T-helper 1 cell treated with Interleukin-12 subunit alpha and Interleukin-12 subunit beta and Interleukin-4 antibody, amounts not matched to agents 30 μg/mL and 1 μg/mL, for 36 hours (primary cell): ENCODE data around the gene KRTAP10-8.
"Not testable (repeated sequence)": the region's sequence is repeated elsewhere in the genome, so short reads cannot be mapped to it uniquely, and the experiment has no call there.

Experiments
- H3K27ac Mint-ChIP-seq: one replicate; pipeline ENCODE4 v1.8.0; 2021; ENCODE audit warnings: mild to moderate bottlenecking, mixed read lengths
- H3K27me3 Mint-ChIP-seq: one replicate; pipeline ENCODE4 v1.8.0; 2021; ENCODE audit warnings: low read depth, mixed read lengths
- H3K36me3 Mint-ChIP-seq: one replicate; pipeline ENCODE4 v1.8.0; 2021; ENCODE audit warnings: low read depth, mixed read lengths
- H3K4me1 Mint-ChIP-seq: one replicate; pipeline ENCODE4 v1.8.0; 2021; ENCODE audit warnings: low read depth, mixed read lengths
- H3K4me3 Mint-ChIP-seq: one replicate; pipeline ENCODE4 v1.8.0; 2021; ENCODE audit warnings: mild to moderate bottlenecking, moderate library complexity, mixed read lengths
- H3K9me3 Mint-ChIP-seq: one replicate; pipeline ENCODE4 v1.8.0; 2021; ENCODE audit warnings: mixed read lengths

KRTAP10-8 gene

DNA sequence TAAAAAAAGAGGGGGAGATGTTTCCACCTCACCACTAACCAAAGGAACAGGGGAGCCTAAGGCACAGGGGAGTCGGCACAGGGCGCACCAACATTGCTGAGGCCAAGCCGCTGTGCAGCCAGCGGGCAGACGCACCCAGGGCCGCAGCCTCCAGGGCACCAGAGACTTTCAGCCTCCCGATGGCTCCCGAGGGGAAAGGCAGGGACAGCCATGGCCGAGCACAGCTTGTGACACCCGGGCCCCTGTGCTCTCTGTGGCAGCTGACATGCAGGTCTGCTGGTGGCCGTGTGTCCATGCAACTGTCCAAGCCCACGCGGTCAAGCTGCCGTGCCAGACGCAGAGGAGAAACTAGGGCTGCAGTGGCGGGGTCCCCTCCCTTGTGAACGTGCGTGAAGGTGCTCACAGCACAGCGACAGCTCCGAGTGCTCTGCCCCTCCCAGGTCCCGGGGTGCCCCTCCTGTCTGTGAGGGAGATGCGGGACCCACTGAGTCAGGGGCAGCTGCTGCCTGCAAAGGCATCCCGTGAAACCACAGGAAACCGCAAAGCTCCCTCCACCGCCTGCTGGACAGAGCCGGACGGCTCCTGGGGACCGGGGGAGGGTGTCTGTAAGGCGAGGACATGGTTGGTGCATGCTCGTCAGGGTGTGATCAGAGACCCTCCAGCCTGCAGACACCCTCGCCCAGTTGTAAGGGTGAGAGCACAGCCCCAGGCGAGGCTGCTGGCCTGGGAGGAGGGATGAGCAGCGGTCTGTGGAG, 36.9 kb downstream of the KRTAP10-8 start:
- H3K27ac Mint-ChIP-seq: no peak overlapping the region
- H3K27me3 Mint-ChIP-seq: peaks cover 6% of the 10 kb centered on the region
- H3K4me3 Mint-ChIP-seq: no peak overlapping the region
- peaks cover 25% of the 10 kb centered on the region for H3K9me3 Mint-ChIP-seq
- peaks cover 17% of the 10 kb centered on the region for H3K36me3 Mint-ChIP-seq
- H3K4me1 Mint-ChIP-seq: peaks cover 9% of the 10 kb centered on the region

GRCh38 chr21:44649521-44650100, 37.7 kb downstream of the KRTAP10-8 start:
- Mint-ChIP-seq H3K36me3 (peaks cover 18% of the 10 kb centered on the region), H3K27me3 (peaks cover 5% of the 10 kb centered on the region), H3K27ac (no peak overlapping the region), H3K4me3 (no peak overlapping the region), H3K9me3 (peaks cover 21% of the 10 kb centered on the region), H3K4me1 (peaks cover 16% of the 10 kb centered on the region)

GRCh38 chr21:44650265-44650972, 38.5 kb downstream of the KRTAP10-8 start:
- Mint-ChIP-seq H3K4me3 (no peak overlapping the region), H3K36me3 (peaks cover 19% of the 10 kb centered on the region), H3K27ac (no peak overlapping the region), H3K27me3 (no peaks in the 10 kb centered on the region), H3K4me1 (peaks cover 18% of the 10 kb centered on the region), H3K9me3 (peaks cover 20% of the 10 kb centered on the region)

DNA sequence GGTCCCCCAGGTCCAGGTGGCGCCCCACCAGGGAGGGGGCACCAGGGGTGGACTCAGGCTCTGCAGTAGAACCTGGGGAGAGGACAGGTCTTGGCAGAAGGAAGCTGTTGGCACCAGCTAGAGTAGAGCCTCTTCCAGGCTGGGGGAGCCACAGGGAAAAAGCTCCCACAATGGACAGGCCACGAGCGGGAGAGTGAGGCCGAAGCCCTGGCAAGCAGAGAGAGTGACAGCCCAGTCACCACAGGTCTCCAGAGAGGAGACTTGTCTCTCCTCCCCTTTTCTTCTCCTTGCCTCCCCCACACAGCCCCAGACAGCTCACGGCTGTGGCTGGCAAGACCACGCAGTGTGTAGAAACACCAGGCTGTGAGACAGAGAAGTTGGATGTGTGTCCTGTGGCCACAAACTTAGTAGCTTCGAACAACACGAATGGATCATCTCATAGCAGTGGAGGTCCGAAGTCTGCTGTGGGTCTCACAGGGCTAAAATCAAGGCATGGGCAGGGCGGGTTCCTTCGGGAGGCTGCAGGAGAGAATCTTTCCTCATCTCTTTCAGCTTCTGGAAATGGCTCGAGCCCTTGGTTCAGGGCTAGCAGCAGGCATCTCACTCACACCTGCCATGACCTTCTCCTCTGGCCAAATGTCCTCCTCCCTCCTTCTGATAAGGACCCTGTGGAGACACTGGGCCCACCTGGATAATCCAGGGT, 39.2 kb downstream of the KRTAP10-8 start:
- H3K27ac Mint-ChIP-seq: no peak overlapping the region
- peaks cover 24% of the 10 kb centered on the region for H3K9me3 Mint-ChIP-seq
- peaks cover 26% of the 10 kb centered on the region for H3K36me3 Mint-ChIP-seq
- no peak overlapping the region for H3K4me3 Mint-ChIP-seq
- H3K4me1 Mint-ChIP-seq: peaks cover 22% of the 10 kb centered on the region
- H3K27me3 Mint-ChIP-seq: no peaks in the 10 kb centered on the region

DNA sequence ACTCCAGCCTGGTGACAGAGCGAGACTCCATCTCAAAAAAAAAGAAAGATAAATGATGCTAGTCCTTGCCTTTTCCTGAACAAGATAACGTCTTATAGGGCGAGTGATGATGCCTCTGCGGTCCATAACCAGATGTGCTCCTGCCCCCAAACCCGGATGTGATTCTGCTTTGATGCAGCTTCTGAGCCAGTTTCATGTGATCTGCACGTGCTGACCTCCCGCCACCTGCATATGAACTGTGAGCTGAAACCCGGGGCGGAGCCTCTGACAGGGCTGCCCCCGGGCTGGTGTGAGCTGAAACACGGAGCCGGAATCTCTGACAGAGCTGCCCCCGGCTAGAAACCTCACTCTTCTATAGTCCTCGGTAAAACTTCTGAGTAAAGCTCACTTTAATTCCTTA, 41.2 kb downstream of the KRTAP10-8 start:
- H3K36me3 Mint-ChIP-seq: peaks cover 40% of the 10 kb centered on the region
- no peak overlapping the region for H3K27ac Mint-ChIP-seq
- peaks cover 38% of the 10 kb centered on the region for H3K4me1 Mint-ChIP-seq
- no peak overlapping the region for H3K4me3 Mint-ChIP-seq
- H3K27me3 Mint-ChIP-seq: no peaks in the 10 kb centered on the region
- H3K9me3 Mint-ChIP-seq: peaks cover 42% of the 10 kb centered on the region

- Mint-ChIP-seq H3K4me1 (peaks cover 46% of the 10 kb centered on the region), H3K4me3 (no peak overlapping the region), H3K27ac (peak overlapping the region; percentile 64)
Measured at GRCh38 chr21:44653656-44654575, 42.0 kb downstream of the KRTAP10-8 start.

GRCh38 chr21:44654576-44655175, 42.8 kb downstream of the KRTAP10-8 start, which contains the start of gene KRTAP12-4:
Gene KRTAP12-4, minus strand, starts transcription at chr21:44654659. Its CDS starts 45 bp downstream, at chr21:44654614.
- Mint-ChIP-seq H3K36me3 (peaks cover 56% of the 10 kb centered on the region), H3K4me1 (peaks cover 53% of the 10 kb centered on the region), H3K9me3 (peaks cover 57% of the 10 kb centered on the region), H3K27me3 (peaks cover under 1% of the 10 kb centered on the region), H3K27ac (peak within 1 kb of the TSS; percentile 75), H3K4me3 (no peak within 1 kb of the TSS)

More at GRCh38 chr21:44653656-44654575, 42.0 kb downstream of the KRTAP10-8 start:
- Mint-ChIP-seq H3K9me3 (peaks cover 50% of the 10 kb centered on the region), H3K36me3 (peaks cover 48% of the 10 kb centered on the region), H3K27me3 (no peaks in the 10 kb centered on the region)

- Mint-ChIP-seq H3K4me1 (peaks cover 59% of the 10 kb centered on the region), H3K27me3 (peaks cover 14% of the 10 kb centered on the region), H3K36me3 (peaks cover 63% of the 10 kb centered on the region), H3K27ac (peak overlapping the region; percentile 99), H3K4me3 (peak overlapping the region; percentile 71), H3K9me3 (peaks cover 70% of the 10 kb centered on the region)
Measured at GRCh38 chr21:44656868-44657267, 45.0 kb downstream of the KRTAP10-8 start.

DNA sequence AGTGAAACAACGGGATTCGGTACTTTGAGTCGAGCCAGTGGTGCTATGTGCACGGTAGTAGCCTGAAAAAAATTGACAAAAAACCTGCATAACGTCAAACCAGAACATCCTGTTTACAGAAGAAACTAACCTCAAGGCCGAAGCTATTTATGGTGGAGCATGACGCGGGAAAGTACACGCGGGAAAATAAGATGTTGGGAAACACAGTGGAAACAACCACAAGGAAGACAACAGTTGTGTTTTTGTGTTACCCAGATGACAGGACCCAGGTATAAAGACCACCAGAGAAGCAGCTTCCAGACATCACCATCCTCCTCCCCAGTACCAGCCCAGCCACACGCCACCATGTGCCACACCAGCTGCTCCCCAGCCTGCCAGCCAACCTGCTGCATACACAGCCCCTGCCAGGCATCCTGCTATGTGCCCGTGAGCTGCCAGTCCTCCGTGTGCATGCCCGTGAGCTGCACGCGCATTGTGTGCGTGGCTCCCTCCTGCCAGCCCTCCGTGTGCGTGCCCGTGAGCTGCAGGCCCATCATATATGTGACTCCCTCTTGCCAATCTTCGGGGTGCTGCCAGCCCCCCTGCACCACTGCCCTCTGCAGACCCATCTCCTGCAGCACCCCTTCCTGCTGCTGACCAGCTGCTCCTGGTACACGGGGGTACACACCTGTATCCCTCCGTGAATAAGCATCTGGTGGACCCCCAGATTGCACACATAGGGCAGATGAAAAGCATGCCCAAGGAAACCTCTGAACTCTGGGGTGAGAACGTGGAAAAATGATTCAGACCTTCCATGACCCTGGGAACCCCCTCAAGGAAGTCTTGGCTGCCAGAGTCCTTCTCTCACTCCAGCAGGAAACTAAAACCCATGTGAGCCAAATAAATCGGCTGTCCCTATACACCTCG, 46.0 kb downstream of the KRTAP10-8 start, which contains the start of gene KRTAP12-3:
KRTAP12-3 (plus strand) TSS at position 298 of the 906 bp plus-strand sequence; CDS start at position 346, 48 bp downstream.
- H3K4me1 Mint-ChIP-seq: peaks cover 59% of the 10 kb centered on the region
- peaks cover 65% of the 10 kb centered on the region for H3K36me3 Mint-ChIP-seq
- peak within 1 kb of the TSS; percentile 71 for H3K4me3 Mint-ChIP-seq
- peak within 1 kb of the TSS; percentile 99 for H3K27ac Mint-ChIP-seq
- peaks cover 77% of the 10 kb centered on the region for H3K9me3 Mint-ChIP-seq
- H3K27me3 Mint-ChIP-seq: peaks cover 22% of the 10 kb centered on the region

GRCh38 chr21:44658541-44658910, 46.6 kb downstream of the KRTAP10-8 start:
- Mint-ChIP-seq H3K27ac (peak overlapping the region; percentile 99), H3K36me3 (peaks cover 63% of the 10 kb centered on the region), H3K4me3 (peak overlapping the region; percentile 71), H3K4me1 (peaks cover 58% of the 10 kb centered on the region), H3K9me3 (peaks cover 76% of the 10 kb centered on the region), H3K27me3 (peaks cover 25% of the 10 kb centered on the region)

- H3K27me3 Mint-ChIP-seq: peaks cover 25% of the 10 kb centered on the region
- peaks cover 76% of the 10 kb centered on the region for H3K9me3 Mint-ChIP-seq
- peak overlapping the region; percentile 71 for H3K4me3 Mint-ChIP-seq
- H3K36me3 Mint-ChIP-seq: peaks cover 58% of the 10 kb centered on the region
- H3K27ac Mint-ChIP-seq: peak overlapping the region; percentile 99
- H3K4me1 Mint-ChIP-seq: peaks cover 53% of the 10 kb centered on the region
Measured at GRCh38 chr21:44658913-44659595, 47.2 kb downstream of the KRTAP10-8 start.

- H3K4me3 Mint-ChIP-seq, H3K27ac Mint-ChIP-seq: not testable (repeated sequence)
- peaks cover 38% of the 10 kb centered on the region for H3K36me3 Mint-ChIP-seq
- H3K9me3 Mint-ChIP-seq: peaks cover 65% of the 10 kb centered on the region
- peaks cover 28% of the 10 kb centered on the region for H3K27me3 Mint-ChIP-seq
- H3K4me1 Mint-ChIP-seq: peaks cover 39% of the 10 kb centered on the region
Measured at GRCh38 chr21:44661567-44661966, 49.7 kb downstream of the KRTAP10-8 start.
